Measurements from ENCODE around the gene MAD1L1. TPM values are rescaled to one million over a fixed set of nuclear protein-coding genes. Genes with fewer than 3 reads are reported as not detected.

The MAD1L1 gene
- total RNA-seq, 1 donor from 2014 or later, result 57.4 TPM

DNA sequence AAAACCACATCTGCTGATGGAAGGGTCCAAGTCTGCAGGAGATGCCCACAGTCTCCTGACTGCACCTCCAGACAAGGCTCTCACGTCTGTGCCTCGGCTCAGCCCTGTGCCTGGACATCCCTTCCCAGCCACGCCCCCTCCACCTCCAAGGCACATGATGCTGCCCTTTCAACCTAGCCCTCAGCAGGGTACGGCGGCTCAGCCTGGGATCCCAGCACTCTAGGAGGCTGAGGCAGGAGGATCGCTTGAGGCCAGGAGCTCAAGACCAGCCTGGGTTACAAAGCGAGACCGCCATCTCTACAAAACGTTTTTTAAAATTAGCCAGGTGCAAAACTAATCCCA, 14.3 kb downstream of the MAD1L1 start:
- Histone ChIP-seq H3K4me3 (ENCODE audit: low read depth, low read length) (no peak overlapping the region), H3K36me3 (ENCODE audit: control insufficient read depth, insufficient read depth, low read length) (peaks cover 29% of the 10 kb centered on the region), H3K27me3 (ENCODE audit: control insufficient read depth, insufficient read depth, low read length) (no peaks in the 10 kb centered on the region)
- no peak for TF ChIP-seq CTCF (IDR thresholded peaks at IDR 0.05; ENCODE audit: insufficient read depth, low read length, severe bottlenecking)
- no peak for FAIRE-seq
- DNase-seq (ENCODE audit: low read depth), result no peak

DNA sequence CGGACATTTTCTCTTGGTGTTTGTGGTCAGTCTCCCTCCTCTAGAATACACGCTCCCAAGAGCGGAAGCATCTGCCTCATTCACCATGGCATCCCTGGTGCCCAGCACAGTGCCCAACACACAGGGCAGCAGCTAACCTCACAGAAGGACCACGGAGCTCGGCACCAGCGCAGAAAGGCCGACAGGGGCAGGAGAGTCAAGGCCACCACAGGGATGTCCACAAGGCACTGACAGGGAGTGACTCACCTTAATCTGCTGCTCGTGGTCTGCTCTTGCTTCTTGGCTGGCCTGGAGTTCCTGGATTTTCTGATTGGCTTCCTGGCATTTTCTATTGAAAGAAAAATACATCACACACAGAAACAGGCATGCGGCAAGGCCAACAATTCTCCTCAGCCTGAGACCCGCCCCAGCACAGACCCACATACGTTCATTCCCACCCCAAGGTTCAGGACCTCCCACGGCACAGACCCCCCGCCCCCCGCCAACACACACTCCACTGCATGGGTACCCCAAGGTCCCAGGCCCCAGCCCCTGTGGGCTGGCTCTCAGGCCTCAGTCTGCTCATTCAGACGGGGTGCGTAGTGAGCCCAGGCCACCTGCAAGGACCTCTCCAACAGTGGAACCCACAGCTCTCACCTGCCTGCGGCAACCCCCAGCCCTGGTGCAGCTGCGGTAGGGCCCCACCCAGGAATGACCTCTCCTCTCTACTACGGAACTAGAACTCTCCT, 14.9 kb downstream of the MAD1L1 start:
- no peak for FAIRE-seq
- peaks cover 29% of the 10 kb centered on the region for H3K36me3 ChIP-seq (ENCODE audit: control insufficient read depth, insufficient read depth, low read length)

GRCh38 chr7:2217206-2217605, 15.5 kb downstream of the MAD1L1 start:
- FAIRE-seq, result no peak
- Histone ChIP-seq H3K4me3 (ENCODE audit: low read depth, low read length) (no peak overlapping the region), H3K27me3 (ENCODE audit: control insufficient read depth, insufficient read depth, low read length) (no peaks in the 10 kb centered on the region), H3K36me3 (ENCODE audit: control insufficient read depth, insufficient read depth, low read length) (peaks cover 25% of the 10 kb centered on the region)
- no peak for DNase-seq (ENCODE audit: low read depth)
- no peak for TF ChIP-seq CTCF (IDR thresholded peaks at IDR 0.05; ENCODE audit: insufficient read depth, low read length, severe bottlenecking)

More for the DNA sequence above, 14.9 kb downstream of the MAD1L1 start:
- Histone ChIP-seq H3K27me3 (ENCODE audit: control insufficient read depth, insufficient read depth, low read length) (no peaks in the 10 kb centered on the region), H3K4me3 (ENCODE audit: low read depth, low read length) (no peak overlapping the region)
- DNase-seq (ENCODE audit: low read depth), result no peak
- TF ChIP-seq CTCF (IDR thresholded peaks at IDR 0.05; ENCODE audit: insufficient read depth, low read length, severe bottlenecking), result no peak

- DNase-seq (ENCODE audit: low read depth) (no peak), FAIRE-seq (no peak)
- Histone ChIP-seq H3K27me3 (ENCODE audit: control insufficient read depth, insufficient read depth, low read length) (no peaks in the 10 kb centered on the region), H3K4me3 (ENCODE audit: low read depth, low read length) (no peak overlapping the region), H3K36me3 (ENCODE audit: control insufficient read depth, insufficient read depth, low read length) (peaks cover 24% of the 10 kb centered on the region)
- TF ChIP-seq CTCF (IDR thresholded peaks at IDR 0.05; ENCODE audit: insufficient read depth, low read length, severe bottlenecking), result no peak
Observed at GRCh38 chr7:2215851-2216250, 16.9 kb downstream of the MAD1L1 start.

DNA sequence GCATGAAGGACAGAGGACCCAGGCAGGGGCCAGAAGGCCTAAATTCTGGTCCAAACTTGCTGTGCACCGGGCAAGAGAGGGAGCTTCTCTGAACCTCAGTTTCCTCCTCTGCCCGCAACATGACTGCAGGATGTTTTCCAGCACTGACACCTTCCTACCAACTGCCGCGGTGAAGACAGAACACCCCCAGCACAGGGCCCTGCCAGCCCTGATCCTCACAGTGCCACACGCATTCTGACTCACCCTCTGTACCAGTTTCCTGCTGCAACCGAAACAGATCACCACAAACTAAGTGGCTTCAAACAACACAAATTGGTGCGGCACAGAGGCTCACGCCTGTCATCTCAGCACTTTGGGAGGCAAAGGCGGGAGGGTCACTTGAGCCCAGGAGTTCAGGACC, 18.1 kb downstream of the MAD1L1 start:
- H3K4me3 ChIP-seq (ENCODE audit: low read depth, low read length), result no peak overlapping the region
- no peak for FAIRE-seq
- no peaks in the 10 kb centered on the region for H3K27me3 ChIP-seq (ENCODE audit: control insufficient read depth, insufficient read depth, low read length)
- H3K36me3 ChIP-seq (ENCODE audit: control insufficient read depth, insufficient read depth, low read length), result peaks cover 21% of the 10 kb centered on the region
- no peak for TF ChIP-seq CTCF (IDR thresholded peaks at IDR 0.05; ENCODE audit: insufficient read depth, low read length, severe bottlenecking)
- no peak for DNase-seq (ENCODE audit: low read depth)

Measured in bronchial epithelial cell (primary cell).